Hematopoietic multipotent progenitor cell treated with erythropoietin and hydrocortisone succinate and interleukin-3 and kit ligand, for 8 days (in vitro differentiated cells): ENCODE results near the gene KDM4B.
A peak's percentile ranks its signal among the peaks of the same experiment; 100 is the strongest.

Experiments used
- DNase-seq: peaks from one replicate; pipeline ENCODE4 v3.0.0-alpha.2; 2015

Gene KDM4B

DNA sequence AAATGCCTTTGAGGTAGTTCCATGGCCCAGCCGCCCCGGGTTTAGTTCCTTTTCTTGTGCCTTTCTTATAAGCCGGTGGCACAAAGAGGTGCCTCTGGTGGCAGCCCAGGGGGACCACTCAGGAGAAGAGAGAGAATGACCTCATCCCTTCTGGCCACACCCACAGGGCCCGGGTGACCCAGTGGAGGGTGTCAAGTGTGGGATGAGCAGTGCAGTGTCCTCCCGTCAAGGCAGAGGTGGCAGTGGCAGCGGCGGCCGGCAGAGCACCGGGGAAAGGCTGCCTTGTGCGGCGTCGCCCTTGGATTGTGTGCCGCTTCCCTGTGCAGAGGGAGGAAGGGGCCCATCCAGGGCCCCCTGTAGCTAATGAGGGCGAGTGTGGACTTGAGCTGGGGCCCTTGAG lies 47.9 kb downstream of the KDM4B start:
- no peak for DNase-seq

DNA sequence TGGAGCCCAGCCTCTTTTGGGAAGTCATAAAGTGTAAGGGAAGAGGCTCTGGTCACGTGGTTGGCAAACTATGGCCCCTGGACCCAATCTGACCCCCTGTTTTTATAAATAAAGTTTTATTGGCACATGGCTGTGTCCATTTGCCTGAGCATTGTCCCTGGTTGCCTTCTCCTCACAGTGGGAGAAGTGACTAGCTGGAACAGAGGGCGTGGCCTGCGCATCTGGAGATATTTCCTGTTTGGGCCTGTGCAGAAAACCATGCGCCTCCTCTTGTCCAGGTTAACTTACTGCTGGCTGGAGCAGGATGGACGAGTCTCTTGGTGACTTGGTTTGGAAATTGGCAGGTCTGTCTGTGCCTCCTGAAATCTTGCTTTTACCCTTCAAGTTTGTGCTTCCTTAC lies 48.3 kb downstream of the KDM4B start:
- no peak for DNase-seq

DNA sequence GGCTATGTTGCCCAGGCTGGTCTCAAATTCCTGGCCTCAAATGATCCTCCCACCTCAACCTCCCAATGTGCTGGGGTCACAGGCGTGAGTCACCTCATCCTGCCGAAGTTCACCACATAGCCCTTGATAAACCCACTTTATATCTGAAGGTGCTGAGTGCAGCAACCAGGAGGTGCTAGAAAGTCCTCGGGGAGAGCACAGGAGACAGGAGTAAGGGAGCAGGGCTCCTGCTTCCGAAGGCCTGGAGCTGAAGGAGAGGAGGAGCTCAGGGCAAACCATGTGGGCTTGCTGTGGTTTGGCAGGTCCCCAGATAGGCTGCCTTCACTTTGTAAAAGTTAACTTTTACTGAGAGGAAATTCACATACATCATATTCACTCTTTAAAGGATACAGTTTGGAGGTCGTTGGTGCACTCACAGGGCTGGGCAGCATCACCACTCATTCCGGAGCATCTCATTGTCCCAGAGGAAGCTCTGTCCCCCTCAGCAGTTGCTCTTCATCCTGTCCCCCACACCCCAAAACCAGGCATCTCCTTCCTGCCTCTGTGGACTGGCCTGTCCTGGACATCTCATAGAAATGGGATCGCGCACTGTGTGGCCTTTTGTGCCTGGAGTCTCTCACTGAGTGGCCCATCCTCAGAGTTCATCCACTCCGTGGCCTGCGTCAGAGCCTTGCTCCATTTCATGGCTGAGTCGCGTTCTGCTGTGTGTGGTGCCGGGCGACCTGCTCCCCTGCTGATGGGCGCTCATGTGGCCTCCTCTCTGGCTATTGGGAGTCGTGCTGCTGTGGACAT lies 49.5 kb downstream of the KDM4B start:
- no peak for DNase-seq

- no peak for DNase-seq
These were observed 51.5 kb downstream of the KDM4B start for GRCh38 chr19:5020368-5020767.

DNA sequence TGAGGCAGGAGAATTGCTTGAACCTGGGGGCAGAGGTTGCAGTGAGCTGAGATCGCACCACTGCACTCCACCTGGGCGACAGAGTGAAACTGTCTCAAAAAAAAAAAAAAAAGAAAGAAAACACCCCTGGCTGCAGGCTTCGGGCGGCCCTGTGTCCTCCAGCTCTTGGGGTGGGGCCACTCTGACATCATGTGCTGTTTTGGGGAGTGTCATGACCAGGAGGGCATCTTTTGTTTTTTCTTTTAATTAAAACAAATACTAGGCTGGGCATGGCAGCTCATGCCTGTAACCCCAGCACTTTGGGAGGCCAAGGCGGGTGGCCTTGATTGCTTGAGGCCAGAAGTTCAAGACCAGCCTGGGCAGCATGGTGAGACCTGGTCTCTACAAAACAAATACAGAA lies 52.1 kb downstream of the KDM4B start:
- no peak for DNase-seq

DNA sequence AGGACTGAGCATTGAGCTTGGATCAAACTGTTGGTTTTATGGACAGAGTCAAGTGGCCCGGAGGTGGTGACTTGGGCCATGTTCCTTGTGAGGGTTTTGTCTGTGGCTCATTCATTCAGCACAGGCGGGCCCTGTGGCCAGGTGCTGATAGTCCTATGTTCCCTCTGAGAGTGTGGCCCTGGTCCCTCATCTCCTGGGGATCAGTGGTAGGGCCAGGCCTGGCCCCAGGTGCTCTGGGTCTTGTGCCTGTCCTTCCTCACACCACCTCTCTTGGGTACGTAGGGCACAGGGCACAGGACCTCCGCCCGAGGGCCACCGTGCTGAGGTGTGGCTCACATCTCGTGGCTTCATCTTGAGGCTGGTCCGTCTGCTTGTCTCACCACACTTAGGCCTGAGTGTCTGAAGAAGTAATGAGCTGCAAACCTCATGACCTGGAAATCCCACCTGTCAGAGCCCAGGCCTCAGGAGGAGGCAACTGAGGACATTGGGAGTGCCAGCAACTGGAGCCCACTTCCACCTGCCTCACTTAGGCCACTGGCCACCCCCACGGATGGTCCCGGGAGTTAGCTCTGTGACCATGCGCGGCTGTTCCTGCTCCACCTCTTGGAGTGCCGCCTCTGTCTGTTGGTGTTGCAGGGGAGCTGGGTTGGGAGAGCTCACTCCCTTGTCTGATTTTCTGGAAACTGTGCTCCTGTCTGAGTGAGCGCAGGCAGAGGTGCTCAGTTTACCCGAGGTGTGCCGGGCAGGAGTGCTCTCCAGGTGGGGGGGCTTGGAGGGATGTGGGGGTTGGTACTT lies 53.4 kb downstream of the KDM4B start:
- no peak for DNase-seq

GRCh38 chr19:5023128-5023571 lies 54.2 kb downstream of the KDM4B start:
- DNase-seq: no peak

GRCh38 chr19:5024282-5024681 lies 55.4 kb downstream of the KDM4B start:
- DNase-seq: no peak

DNA sequence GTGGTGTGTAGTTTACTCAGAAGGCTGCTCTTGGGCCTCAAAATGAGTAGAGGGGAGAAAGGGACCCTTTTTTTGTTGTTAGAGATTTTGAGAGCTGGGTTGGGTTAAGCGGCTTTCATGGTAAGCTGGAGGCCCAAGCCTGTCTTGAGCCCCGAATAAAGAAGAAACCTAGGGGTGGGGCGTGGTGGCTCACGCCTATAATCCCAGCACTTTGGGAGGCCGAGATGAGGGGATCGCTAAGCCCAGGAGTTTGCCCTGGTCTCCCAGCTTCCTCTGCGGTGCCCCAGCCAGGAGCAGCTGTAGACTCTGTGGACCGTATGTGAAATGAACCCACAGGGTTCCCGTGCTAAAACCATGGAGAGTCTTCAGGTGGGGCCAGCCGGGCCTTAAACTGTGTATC lies 56.1 kb downstream of the KDM4B start:
- DNase-seq: no peak

DNA sequence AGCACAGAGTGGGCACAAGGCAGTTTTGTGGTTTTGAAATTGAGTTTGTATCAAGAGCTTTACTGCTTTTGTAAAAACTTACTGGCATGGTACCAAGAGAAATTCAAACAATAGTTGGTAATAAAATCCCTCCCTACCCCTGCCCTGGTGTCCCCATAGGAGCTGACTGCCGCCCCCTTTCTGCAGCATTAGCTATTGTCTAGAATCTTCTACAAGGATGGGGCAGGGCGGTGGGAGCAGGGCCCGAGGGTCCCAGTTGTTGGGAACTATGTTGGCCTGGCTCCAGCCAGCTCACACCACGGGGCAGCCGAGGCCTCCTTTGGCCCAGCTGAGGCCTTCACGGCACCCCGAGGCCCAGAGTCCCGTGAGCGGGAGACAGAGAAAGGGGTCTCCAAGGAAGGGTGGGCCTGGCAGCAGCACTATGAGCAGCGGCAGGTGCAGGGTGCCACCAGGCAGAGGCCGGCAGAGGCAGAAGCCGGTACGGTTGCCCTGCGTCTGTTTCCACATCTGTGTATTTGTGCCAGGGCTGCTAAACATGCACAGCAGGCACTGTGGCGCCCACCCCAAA lies 57.9 kb downstream of the KDM4B start:
- DNase-seq: no peak

DNA sequence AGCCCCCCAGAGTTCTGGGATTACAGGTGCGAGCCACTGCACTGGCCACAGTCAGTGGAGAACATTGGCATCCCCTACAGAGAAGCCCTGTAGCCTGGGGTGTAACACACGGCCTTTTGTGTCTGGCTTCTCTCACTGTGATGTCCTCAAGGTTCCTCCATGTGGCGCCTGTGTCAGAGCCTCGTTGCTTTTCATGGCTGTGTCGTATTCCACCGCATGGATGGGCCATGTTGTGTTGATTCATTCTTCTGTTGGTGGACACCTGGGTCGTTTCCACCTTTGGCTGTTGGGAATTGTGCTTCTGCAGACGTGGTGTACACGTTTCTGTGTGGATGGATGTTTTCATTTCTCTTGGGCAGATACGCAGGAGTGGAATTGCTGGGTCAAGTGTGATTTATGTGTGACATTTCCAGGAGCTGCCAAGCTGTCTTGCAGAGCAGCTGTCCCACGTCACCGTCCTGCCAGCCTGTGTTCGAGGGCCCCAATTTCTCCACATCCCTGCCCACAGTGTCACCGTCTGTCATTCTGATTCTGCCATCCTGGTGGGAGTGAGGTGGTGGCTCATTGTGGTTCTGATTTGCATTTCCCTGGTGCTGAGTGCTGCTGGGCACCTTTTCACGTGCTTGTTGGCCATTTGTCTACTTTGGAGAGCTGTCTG lies 59.4 kb downstream of the KDM4B start:
- no peak for DNase-seq

DNA sequence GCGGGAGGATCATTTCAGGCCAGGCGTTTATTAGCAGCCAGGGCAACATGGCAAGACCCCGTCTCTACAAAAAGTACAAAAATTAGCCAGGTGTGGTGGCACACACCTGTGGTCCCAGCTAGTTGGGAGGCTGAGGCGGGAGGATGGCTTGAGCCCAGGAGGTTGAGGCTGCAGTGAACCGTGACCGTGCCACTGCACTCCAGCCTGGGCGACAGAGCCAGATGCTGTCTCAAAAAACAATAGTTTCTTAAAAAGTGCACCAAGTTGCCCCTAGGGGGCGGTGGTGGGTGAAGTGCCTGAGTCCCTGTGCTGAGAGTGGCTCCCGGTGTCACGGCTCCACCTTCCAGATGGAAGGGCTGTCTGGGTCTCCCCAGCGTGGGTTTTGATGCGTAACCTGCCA lies 60.7 kb downstream of the KDM4B start:
- DNase-seq: peak; percentile 76

GRCh38 chr19:5030136-5030820 lies 61.4 kb downstream of the KDM4B start:
- DNase-seq: no peak

GRCh38 chr19:5030822-5031221 lies 61.9 kb downstream of the KDM4B start:
- DNase-seq: no peak

DNA sequence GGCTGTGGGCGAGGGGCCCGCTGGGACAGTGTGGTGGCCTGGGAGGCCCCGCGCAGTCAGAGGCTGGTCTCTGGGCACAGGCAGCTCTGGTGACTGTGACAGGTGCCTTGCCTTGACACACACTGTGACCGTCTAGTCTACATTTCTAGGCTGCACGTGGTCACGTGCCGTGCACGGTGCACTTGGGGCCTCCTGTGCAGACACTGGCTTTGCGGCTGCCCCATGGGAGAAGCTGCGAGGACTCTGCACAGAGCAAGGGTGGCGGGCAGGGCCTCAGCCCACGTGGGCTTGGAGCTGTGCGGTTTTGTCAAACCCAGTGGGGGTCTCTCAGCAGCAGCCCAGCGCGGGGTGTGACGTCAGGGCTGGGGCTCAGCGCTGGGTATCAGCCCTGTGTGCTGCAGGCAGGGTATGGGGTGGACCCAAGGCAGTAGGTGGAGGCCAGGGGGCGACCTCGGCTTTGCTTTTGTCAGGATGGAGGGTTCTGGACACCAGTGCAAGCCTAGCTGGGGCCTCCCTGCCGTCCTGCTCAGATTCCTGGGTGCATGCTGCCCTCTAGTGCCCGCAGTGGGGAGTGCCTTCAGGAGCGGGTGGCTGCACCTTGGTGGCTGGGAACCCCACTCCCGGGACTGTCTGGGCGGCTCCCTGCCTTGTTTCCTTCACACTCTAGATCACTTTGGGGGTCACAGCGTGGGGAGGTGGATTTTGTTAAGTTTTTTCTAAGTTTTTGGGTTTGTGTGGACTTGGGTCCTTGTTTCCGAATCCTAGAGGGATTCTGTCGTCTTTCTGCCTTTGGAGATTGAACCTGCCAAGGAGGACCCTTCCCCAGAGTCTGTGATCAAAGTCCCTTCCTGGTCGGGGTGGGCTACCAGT lies 62.6 kb downstream of the KDM4B start:
- peak; percentile 74 for DNase-seq

- DNase-seq: no peak
These were observed 63.4 kb downstream of the KDM4B start for GRCh38 chr19:5032101-5032967.

GRCh38 chr19:5035105-5035761 lies 66.3 kb downstream of the KDM4B start:
- DNase-seq: no peak

GRCh38 chr19:5035793-5036697 lies 67.1 kb downstream of the KDM4B start:
- DNase-seq: no peak
